Peyer's patch (tissue), 4 donors: Measurements from ENCODE around the gene DPH2.

Experiments used
- POLR2A ChIP-seq, 2 donors: fragments of 450-650 bp; IDR thresholded peaks; one replicate each; pipeline ENCODE4 v1.5.1; 2017; ENCODE audit warnings: antibody characterized with exemption in 2 of 2, mild to moderate bottlenecking in 2 of 2, moderate library complexity in 2 of 2
- TF ChIP-seq, protein P1 (sequence below), 6 experiments: fragments of 450-650 bp in 4 of 6; fragments of 200-600 bp in 2 of 6; sonication (generic) in 1 of 6; IDR thresholded peaks; one replicate each; pipeline ENCODE4 v1.5.1; 2017 to 2019; ENCODE audit warnings: antibody characterized with exemption in 6 of 6, mild to moderate bottlenecking in 3 of 6, moderate library complexity in 1 of 6

DNA sequence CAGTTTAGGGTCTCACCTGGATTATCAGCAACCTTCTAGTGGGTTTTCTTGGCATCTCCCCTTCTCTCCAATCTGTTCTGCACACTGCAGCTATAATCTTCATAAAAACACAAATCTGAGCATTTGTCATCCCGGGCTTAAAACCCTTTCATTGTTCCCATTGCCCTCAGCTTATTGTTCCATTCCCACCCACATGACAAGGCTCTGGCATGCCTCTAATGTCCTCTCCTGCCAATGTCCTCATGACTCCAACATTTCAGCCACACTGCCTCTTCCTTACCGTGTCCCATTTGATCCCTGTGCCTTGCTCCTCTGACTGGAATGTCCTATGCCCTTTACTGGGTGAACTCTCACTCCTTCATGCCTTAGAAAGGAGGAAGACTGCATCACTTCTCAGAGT, 7.5 kb upstream of the DPH2 start:
- TF ChIP-seq POLR2A (IDR thresholded peaks at IDR 0.05): no peak
- TF ChIP-seq, protein P1, sequence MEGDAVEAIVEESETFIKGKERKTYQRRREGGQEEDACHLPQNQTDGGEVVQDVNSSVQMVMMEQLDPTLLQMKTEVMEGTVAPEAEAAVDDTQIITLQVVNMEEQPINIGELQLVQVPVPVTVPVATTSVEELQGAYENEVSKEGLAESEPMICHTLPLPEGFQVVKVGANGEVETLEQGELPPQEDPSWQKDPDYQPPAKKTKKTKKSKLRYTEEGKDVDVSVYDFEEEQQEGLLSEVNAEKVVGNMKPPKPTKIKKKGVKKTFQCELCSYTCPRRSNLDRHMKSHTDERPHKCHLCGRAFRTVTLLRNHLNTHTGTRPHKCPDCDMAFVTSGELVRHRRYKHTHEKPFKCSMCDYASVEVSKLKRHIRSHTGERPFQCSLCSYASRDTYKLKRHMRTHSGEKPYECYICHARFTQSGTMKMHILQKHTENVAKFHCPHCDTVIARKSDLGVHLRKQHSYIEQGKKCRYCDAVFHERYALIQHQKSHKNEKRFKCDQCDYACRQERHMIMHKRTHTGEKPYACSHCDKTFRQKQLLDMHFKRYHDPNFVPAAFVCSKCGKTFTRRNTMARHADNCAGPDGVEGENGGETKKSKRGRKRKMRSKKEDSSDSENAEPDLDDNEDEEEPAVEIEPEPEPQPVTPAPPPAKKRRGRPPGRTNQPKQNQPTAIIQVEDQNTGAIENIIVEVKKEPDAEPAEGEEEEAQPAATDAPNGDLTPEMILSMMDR (IDR thresholded peaks at IDR 0.05): no peak
